ENCODE results near the gene MED25. TPM values are rescaled to one million over a fixed set of nuclear protein-coding genes. Genes with fewer than 3 reads are reported as not detected.

The MED25 gene
- total RNA-seq, 2 experiments from 2014 or later = 65.3 to 67.9 TPM

Other genes starting within 250 kb of the MED25 start
- gene NOSIP, start 237.7 kb upstream of the MED25 start, total RNA-seq = 100 to 1,000 TPM; 162 to 163 TPM
- gene PRRG2, start 237.0 kb upstream of the MED25 start, total RNA-seq = 1 to 10 TPM; 1.0 to 1.1 TPM
- gene PRR12, start 227.1 kb upstream of the MED25 start, total RNA-seq = 10 to 100 TPM; 33.0 to 36.2 TPM
- gene RRAS, start 178.1 kb upstream of the MED25 start, total RNA-seq = 10 to 100 TPM; 17.8 to 18.1 TPM
- gene SCAF1, start 176.1 kb upstream of the MED25 start, total RNA-seq = 10 to 100 TPM; 65.3 to 66.4 TPM
- 100 to 1,000 TPM; 163 to 174 TPM for gene IRF3, start 152.4 kb upstream of the MED25 start, total RNA-seq
- 10 to 100 TPM; 71.2 to 74.3 TPM for gene BCL2L12, start 152.4 kb upstream of the MED25 start, total RNA-seq
- gene PRMT1, start 141.0 kb upstream of the MED25 start, total RNA-seq = 100 to 1,000 TPM; 103 to 108 TPM
- 1 to 10 TPM; 2.6 to 2.9 TPM for gene ADM5, start 128.7 kb upstream of the MED25 start, total RNA-seq
- 1 to 10 TPM; 1.9 to 2.9 TPM for gene CPT1C, start 127.2 kb upstream of the MED25 start, total RNA-seq
- gene TSKS, start 55.0 kb upstream of the MED25 start, total RNA-seq = under 1 TPM; 0.63 to 0.86 TPM
- 10 to 100 TPM; 78.0 to 79.2 TPM for gene AP2A1, start 51.3 kb upstream of the MED25 start, total RNA-seq
- 10 to 100 TPM; 13.7 to 13.9 TPM for gene FUZ, start 5.0 kb upstream of the MED25 start, total RNA-seq
- 10 to 100 TPM; 69.3 to 71.7 TPM for gene PTOV1, start 32.9 kb downstream of the MED25 start, total RNA-seq
- gene PNKP, start 49.3 kb downstream of the MED25 start, total RNA-seq = 100 to 1,000 TPM; 121 to 129 TPM
- 10 to 100 TPM; 20.2 to 23.0 TPM for gene AKT1S1, start 59.1 kb downstream of the MED25 start, total RNA-seq
- gene TBC1D17, start 59.4 kb downstream of the MED25 start, total RNA-seq = 10 to 100 TPM; 42.3 to 47.6 TPM
- 10 to 100 TPM; 25.7 to 26.4 TPM for gene IL4I1, start 78.6 kb downstream of the MED25 start, total RNA-seq
- 10 to 100 TPM; 19.6 to 20.0 TPM for gene ATF5, start 110.9 kb downstream of the MED25 start, total RNA-seq
- gene NUP62, start 111.2 kb downstream of the MED25 start, total RNA-seq = 100 to 1,000 TPM; 113 to 114 TPM
- not detected for gene SIGLEC11, start 142.9 kb downstream of the MED25 start, total RNA-seq
- gene VRK3, start 207.1 kb downstream of the MED25 start, total RNA-seq = 10 to 100 TPM; 80.0 to 80.6 TPM
- 1 to 10 TPM; 8.0 to 8.1 TPM for gene ZNF473, start 207.7 kb downstream of the MED25 start, total RNA-seq

All from activated CD4-positive, alpha-beta memory T cell treated with anti-CD3 and anti-CD28 coated beads, Interleukin-2, amount 10 ng/mL, durations not matched to agents 7 days and 5 days (primary cell).